Kidney (tissue), 14 donors: ENCODE data around the gene FAM20A. TPM values are rescaled to one million over a fixed set of nuclear protein-coding genes. Genes with fewer than 3 reads are reported as not detected.

Experiments used
- DNase-seq, 5 donors: peaks; one replicate each; pipeline ENCODE4 v3.0.0-alpha.2; 2013 to 2020
- FAIRE-seq: peaks from 2 replicates; lab custom pipeline; 2012; peaks lifted over from hg19 to GRCh38; lab: Jason Lieb, UNC
- H3K27ac ChIP-seq, 2 donors: one replicate each; pipeline ENCODE4 v1.7.0; 2013; ENCODE audit warnings: low read depth in 2 of 2, low read length in 2 of 2, inconsistent platforms in 1 of 2
- H3K27me3 ChIP-seq: one replicate; pipeline ENCODE4 v1.7.1; 2013; ENCODE audit warnings: low read length, inconsistent platforms; ENCODE audit not compliant: control insufficient read depth, insufficient read depth
- H3K36me3 ChIP-seq, 3 donors: one replicate each; pipeline versions ENCODE4 v1.7.0 to v1.7.1; 2013; ENCODE audit warnings: low read length in 3 of 3, control low read depth in 1 of 3, inconsistent platforms in 1 of 3; ENCODE audit not compliant: insufficient read depth in 3 of 3, control insufficient read depth in 2 of 3
- H3K4me1 ChIP-seq, 3 donors: one replicate each; pipeline versions ENCODE4 v1.7.0 to v1.7.1; 2013; ENCODE audit warnings: low read length in 3 of 3, inconsistent platforms in 1 of 3, low read depth in 1 of 3; ENCODE audit not compliant: control insufficient read depth in 2 of 3, insufficient read depth in 2 of 3
- H3K4me3 ChIP-seq, 3 donors: one replicate each; pipeline versions ENCODE4 v1.7.0 to v1.8.1; 2013; ENCODE audit warnings: low read length in 3 of 3, control low read depth in 1 of 3, inconsistent platforms in 1 of 3
- H3K9ac ChIP-seq, 3 donors: one replicate each; pipeline versions ENCODE4 v1.7.0 to v1.7.1; 2013; ENCODE audit warnings: low read length in 3 of 3, control low read depth in 1 of 3, inconsistent platforms in 1 of 3
- H3K9me3 ChIP-seq, 3 donors: one replicate each; pipeline versions ENCODE4 v1.7.0 to v1.7.1; 2013; ENCODE audit warnings: low read length in 3 of 3, control low read depth in 1 of 3, inconsistent platforms in 1 of 3; ENCODE audit not compliant: control insufficient read depth in 2 of 3, insufficient read depth in 1 of 3
- intact Hi-C: fragments of 100-400 bp; cut with DNase I; formaldehyde crosslinking; loops from one replicate; pipeline ENCODE4 v1.11.1; 2022
- polyA plus RNA-seq: library from polyadenylated mRNA; stranded (reverse); fragments of 350-450 nt; fragmentation: Illumina TruSeq; extraction: RNeasy Lipid Tissue Mini Kit (QIAGEN cat#74804); gene quantifications from one replicate; pipeline ENCODE4 v1.2.3, GENCODE V29; 2014; ENCODE audit warnings: low read depth, low replicate concordance; ENCODE audit not compliant: insufficient read depth
- total RNA-seq: library from RNA; stranded (reverse); fragmentation: NEBNext Ultra II Directional; extraction: Animal tissue kit (Norgen Biotek cat#: 25700); gene quantifications from one replicate; pipeline ENCODE4 v1.2.1, GENCODE V29; 2021
- TF ChIP-seq, protein P1 (sequence below): IDR thresholded peaks from 3 replicates; pipeline ENCODE4 v1.5.1; 2012; ENCODE audit warnings: mild to moderate bottlenecking, moderate library complexity, borderline replicate concordance; ENCODE audit not compliant: insufficient read depth; ENCODE audit errors: extremely low read depth
- donor health status: control.
- donor health status: control.
- donor health status: control.
- donor health status: control.
- donor health status: control.
- donor health status: DM: yes; HTN: yes; CAD: no.
- donor health status: Normal renal cell carcinoma (clear cell type).

The FAM20A gene
- total and polyA plus RNA-seq, 2 donors from 2014 or later: 65.8 to 77.7 TPM

DNA sequence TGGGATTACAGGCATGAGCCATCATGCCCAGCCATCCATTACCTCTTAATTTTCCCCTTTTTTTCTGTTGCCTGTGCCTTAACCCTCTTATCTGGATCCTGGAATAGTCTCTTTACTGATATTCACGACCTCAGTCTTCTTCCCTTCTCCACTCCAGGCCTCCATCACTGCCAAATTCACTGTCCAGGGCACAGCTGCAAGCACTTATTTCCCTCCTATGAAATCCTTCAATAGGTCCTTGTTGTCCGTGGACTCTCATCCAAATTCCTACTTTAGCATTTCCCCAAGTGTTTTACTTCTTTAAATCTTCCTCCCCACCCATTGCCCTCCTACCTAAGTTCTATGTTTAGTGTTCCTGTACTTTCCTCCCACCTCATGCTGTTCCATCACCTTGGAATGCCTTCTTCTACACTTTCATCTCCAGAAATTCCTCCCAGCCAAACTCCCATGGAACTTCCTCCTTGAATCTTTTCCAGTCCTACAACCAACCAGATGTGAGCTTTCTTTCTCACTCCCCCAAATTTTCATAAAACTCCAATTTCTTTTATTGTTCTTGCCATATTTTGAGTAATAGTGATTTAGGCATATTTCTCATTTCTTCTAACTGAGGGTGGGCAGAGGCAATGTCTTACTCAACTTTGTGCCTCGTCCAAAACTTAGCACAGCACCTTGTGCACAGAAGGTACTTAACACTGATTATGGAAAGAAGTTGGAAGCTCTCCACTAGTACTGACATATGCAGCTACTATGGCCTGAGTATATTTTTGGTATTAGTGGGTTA lies 35.3 kb downstream of the FAM20A start:
- intact Hi-C loops: no loop called here
- no peak overlapping the region for H3K4me3 ChIP-seq
- H3K9ac ChIP-seq: no peak overlapping the region
- H3K27me3 ChIP-seq: no peaks in the 10 kb centered on the region
- FAIRE-seq (no peak), DNase-seq (no peak)
- no peaks in the 10 kb centered on the region for H3K4me1 ChIP-seq
- no peaks in the 10 kb centered on the region for H3K9me3 ChIP-seq
- no peak overlapping the region for H3K27ac ChIP-seq
- TF ChIP-seq, protein P1, sequence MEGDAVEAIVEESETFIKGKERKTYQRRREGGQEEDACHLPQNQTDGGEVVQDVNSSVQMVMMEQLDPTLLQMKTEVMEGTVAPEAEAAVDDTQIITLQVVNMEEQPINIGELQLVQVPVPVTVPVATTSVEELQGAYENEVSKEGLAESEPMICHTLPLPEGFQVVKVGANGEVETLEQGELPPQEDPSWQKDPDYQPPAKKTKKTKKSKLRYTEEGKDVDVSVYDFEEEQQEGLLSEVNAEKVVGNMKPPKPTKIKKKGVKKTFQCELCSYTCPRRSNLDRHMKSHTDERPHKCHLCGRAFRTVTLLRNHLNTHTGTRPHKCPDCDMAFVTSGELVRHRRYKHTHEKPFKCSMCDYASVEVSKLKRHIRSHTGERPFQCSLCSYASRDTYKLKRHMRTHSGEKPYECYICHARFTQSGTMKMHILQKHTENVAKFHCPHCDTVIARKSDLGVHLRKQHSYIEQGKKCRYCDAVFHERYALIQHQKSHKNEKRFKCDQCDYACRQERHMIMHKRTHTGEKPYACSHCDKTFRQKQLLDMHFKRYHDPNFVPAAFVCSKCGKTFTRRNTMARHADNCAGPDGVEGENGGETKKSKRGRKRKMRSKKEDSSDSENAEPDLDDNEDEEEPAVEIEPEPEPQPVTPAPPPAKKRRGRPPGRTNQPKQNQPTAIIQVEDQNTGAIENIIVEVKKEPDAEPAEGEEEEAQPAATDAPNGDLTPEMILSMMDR: no peak
- no peaks in the 10 kb centered on the region for H3K36me3 ChIP-seq

DNA sequence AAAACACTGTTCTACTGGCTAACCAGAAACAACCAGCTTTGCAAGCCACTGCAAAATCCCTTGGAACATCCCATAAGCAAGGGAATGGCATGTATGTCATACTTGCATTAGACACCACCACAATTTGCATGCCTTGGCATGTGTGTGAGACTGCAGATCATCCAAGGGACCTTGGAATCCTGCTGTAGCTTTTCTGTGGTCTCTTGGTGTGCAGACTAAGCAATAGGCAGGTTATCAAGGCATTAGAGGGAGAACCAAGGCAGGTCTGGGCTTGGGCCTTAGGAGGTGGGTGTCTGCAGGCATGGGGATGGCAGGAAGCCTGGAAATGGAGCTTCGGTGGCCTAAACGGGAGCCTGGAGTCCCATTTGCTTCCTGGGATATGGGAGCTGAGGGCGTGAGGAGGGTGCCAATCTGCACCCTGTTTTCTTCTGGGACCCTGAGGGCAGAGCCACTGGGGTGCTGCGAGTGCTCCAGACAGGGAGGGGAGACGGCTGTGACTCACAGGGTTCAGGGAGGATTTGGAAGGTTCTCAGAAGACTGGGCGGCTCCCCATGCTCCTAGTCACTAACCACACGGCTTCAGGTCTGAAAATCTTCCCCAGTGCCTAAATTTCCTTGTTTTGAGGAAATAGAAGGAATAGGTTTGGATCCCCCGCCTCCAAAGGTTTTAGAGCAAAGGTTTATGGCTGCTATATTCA lies 36.6 kb downstream of the FAM20A start:
- Histone ChIP-seq H3K9me3 (no peaks in the 10 kb centered on the region), H3K36me3 (no peaks in the 10 kb centered on the region), H3K4me1 (no peaks in the 10 kb centered on the region), H3K27ac (no peak overlapping the region), H3K9ac (no peak overlapping the region), H3K4me3 (no peak overlapping the region), H3K27me3 (no peaks in the 10 kb centered on the region)
- DNase-seq: no peak
- intact Hi-C loops: no loop called here
- no peak for FAIRE-seq
- TF ChIP-seq, protein P1: no peak

DNA sequence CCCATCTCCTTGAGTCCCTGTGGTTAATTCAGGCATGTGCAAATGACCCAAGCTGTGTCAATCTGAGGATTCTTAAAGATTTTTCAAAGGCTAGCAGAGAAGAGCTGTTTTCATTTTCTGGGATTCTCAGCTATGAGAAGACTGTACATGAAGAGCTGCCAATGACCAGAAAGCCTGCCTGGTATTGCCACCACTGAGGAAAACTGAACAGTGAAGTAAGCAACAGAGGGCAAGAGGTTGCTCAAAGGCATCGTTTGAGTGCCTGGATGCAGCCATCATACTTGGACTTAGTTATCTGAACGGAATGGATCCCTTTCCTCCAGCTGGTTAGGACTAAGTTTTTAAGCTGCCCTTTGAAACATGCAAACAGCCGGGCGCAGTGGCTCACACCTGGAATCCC lies 38.4 kb downstream of the FAM20A start:
- no peak for DNase-seq
- Histone ChIP-seq H3K4me3 (no peak overlapping the region), H3K27me3 (no peaks in the 10 kb centered on the region), H3K36me3 (peaks cover 0 to 2% (median 0%) of the 10 kb centered on the region in 3 donors), H3K4me1 (no peaks in the 10 kb centered on the region), H3K9ac (no peak overlapping the region), H3K27ac (no peak overlapping the region), H3K9me3 (no peaks in the 10 kb centered on the region)
- FAIRE-seq: no peak
- intact Hi-C loops: no loop called here
- TF ChIP-seq, protein P1: no peak
